CD4-positive, alpha-beta T cell treated with Interleukin-4 for 4 hours (primary cell): ENCODE measurements around the gene DHX9.
A peak's percentile ranks its signal among the peaks of the same experiment; 100 is the strongest.

Experiments used
- DNase-seq: peaks from one replicate; pipeline ENCODE4 v3.0.0-alpha.2; 2020

Gene DHX9

GRCh38 chr1:182841368-182841988 lies 2.3 kb downstream of the DHX9 start:
- DNase-seq, result no peak

- DNase-seq, result no peak
These were observed 3.1 kb downstream of the DHX9 start for GRCh38 chr1:182842265-182842664.

GRCh38 chr1:182845379-182845778 lies 6.2 kb downstream of the DHX9 start:
- no peak for DNase-seq

GRCh38 chr1:182845894-182846293 lies 6.7 kb downstream of the DHX9 start:
- DNase-seq, result no peak

- no peak for DNase-seq
These were observed 8.0 kb downstream of the DHX9 start for GRCh38 chr1:182847105-182847504.

GRCh38 chr1:182848736-182849135 lies 9.6 kb downstream of the DHX9 start:
- no peak for DNase-seq

GRCh38 chr1:182850319-182850718 lies 11.2 kb downstream of the DHX9 start:
- DNase-seq, result no peak

- DNase-seq, result no peak
These were observed 12.7 kb downstream of the DHX9 start for GRCh38 chr1:182851825-182852224.

GRCh38 chr1:182855911-182856310 lies 16.8 kb downstream of the DHX9 start:
- no peak for DNase-seq

GRCh38 chr1:182857212-182857611 lies 18.1 kb downstream of the DHX9 start:
- no peak for DNase-seq

GRCh38 chr1:182860658-182861057 lies 21.5 kb downstream of the DHX9 start:
- DNase-seq, result no peak

GRCh38 chr1:182861994-182862393 lies 22.8 kb downstream of the DHX9 start:
- DNase-seq, result no peak

- DNase-seq, result no peak
These were observed 23.7 kb downstream of the DHX9 start for GRCh38 chr1:182862827-182863226.

- DNase-seq, result no peak
These were observed 24.8 kb downstream of the DHX9 start for GRCh38 chr1:182863940-182864339.

- no peak for DNase-seq
These were observed 28.7 kb downstream of the DHX9 start for GRCh38 chr1:182867861-182868260.

GRCh38 chr1:182869241-182869666 lies 30.1 kb downstream of the DHX9 start:
- DNase-seq, result no peak

- no peak for DNase-seq
These were observed 33.7 kb downstream of the DHX9 start for GRCh38 chr1:182872881-182873280.

- DNase-seq, result no peak
These were observed 36.7 kb downstream of the DHX9 start for GRCh38 chr1:182875889-182876288.

GRCh38 chr1:182877331-182877730 lies 38.2 kb downstream of the DHX9 start:
- DNase-seq, result no peak

- DNase-seq, result no peak
These were observed 38.7 kb downstream of the DHX9 start for GRCh38 chr1:182877842-182878241.

- DNase-seq, result no peak
These were observed 45.7 kb downstream of the DHX9 start for GRCh38 chr1:182884872-182885271.

- DNase-seq, result no peak
These were observed 46.4 kb downstream of the DHX9 start for GRCh38 chr1:182885591-182885990.

- no peak for DNase-seq
These were observed 47.8 kb downstream of the DHX9 start for GRCh38 chr1:182886985-182887384.

- DNase-seq, result no peak
These were observed 49.8 kb downstream of the DHX9 start for GRCh38 chr1:182888736-182889531.

GRCh38 chr1:182889997-182890396 lies 50.9 kb downstream of the DHX9 start:
- peak; percentile 27 for DNase-seq
